Measurements from ENCODE around the gene MED25.

MED25 gene

GRCh38 chr19:49792829-49793560 is 25.1 kb upstream of the MED25 start:
- TF ChIP-seq, protein P1, sequence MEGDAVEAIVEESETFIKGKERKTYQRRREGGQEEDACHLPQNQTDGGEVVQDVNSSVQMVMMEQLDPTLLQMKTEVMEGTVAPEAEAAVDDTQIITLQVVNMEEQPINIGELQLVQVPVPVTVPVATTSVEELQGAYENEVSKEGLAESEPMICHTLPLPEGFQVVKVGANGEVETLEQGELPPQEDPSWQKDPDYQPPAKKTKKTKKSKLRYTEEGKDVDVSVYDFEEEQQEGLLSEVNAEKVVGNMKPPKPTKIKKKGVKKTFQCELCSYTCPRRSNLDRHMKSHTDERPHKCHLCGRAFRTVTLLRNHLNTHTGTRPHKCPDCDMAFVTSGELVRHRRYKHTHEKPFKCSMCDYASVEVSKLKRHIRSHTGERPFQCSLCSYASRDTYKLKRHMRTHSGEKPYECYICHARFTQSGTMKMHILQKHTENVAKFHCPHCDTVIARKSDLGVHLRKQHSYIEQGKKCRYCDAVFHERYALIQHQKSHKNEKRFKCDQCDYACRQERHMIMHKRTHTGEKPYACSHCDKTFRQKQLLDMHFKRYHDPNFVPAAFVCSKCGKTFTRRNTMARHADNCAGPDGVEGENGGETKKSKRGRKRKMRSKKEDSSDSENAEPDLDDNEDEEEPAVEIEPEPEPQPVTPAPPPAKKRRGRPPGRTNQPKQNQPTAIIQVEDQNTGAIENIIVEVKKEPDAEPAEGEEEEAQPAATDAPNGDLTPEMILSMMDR (IDR thresholded peaks at IDR 0.05; ENCODE audit: insufficient read depth, low read length): no peak
- TF ChIP-seq GABPA (IDR thresholded peaks at IDR 0.05; ENCODE audit: low read depth): no peak
- no peak overlapping the region for H3K27ac ChIP-seq (replicated peaks)

GRCh38 chr19:49793561-49793840 is 24.6 kb upstream of the MED25 start:
- TF ChIP-seq GABPA (IDR thresholded peaks at IDR 0.05; ENCODE audit: low read depth) (no peak), POLR2AphosphoS5 (IDR thresholded peaks at IDR 0.05; ENCODE audit: low read depth) (no peak), SPI1 (IDR thresholded peaks at IDR 0.05; ENCODE audit: borderline replicate concordance, low read depth) (no peak)
- TF ChIP-seq, protein P1 (IDR thresholded peaks at IDR 0.05; ENCODE audit: insufficient read depth, low read length): no peak
- Histone ChIP-seq H3K27ac (replicated peaks) (no peak overlapping the region), H3K4me3 (replicated peaks; ENCODE audit: insufficient read depth, low read length) (no peak overlapping the region), H3K27me3 (ENCODE audit: insufficient read depth, poor library complexity, severe bottlenecking) (no peaks in the 10 kb centered on the region)
- no peak for DNase-seq (ENCODE audit: low read depth in 1 of 2, low spot score in 1 of 2)

More at GRCh38 chr19:49792829-49793560, 25.1 kb upstream of the MED25 start:
- no peak overlapping the region for H3K4me3 ChIP-seq (replicated peaks; ENCODE audit: insufficient read depth, low read length)
- H3K27me3 ChIP-seq (ENCODE audit: insufficient read depth, poor library complexity, severe bottlenecking): no peaks in the 10 kb centered on the region
- no peak for DNase-seq (ENCODE audit: low read depth in 1 of 2, low spot score in 1 of 2)

- H3K4me3 ChIP-seq (replicated peaks; ENCODE audit: insufficient read depth, low read length): no peak overlapping the region
- no peak overlapping the region for H3K27ac ChIP-seq (replicated peaks)
- no peak for TF ChIP-seq POLR2AphosphoS5 (IDR thresholded peaks at IDR 0.05; ENCODE audit: low read depth)
- TF ChIP-seq, protein P2, sequence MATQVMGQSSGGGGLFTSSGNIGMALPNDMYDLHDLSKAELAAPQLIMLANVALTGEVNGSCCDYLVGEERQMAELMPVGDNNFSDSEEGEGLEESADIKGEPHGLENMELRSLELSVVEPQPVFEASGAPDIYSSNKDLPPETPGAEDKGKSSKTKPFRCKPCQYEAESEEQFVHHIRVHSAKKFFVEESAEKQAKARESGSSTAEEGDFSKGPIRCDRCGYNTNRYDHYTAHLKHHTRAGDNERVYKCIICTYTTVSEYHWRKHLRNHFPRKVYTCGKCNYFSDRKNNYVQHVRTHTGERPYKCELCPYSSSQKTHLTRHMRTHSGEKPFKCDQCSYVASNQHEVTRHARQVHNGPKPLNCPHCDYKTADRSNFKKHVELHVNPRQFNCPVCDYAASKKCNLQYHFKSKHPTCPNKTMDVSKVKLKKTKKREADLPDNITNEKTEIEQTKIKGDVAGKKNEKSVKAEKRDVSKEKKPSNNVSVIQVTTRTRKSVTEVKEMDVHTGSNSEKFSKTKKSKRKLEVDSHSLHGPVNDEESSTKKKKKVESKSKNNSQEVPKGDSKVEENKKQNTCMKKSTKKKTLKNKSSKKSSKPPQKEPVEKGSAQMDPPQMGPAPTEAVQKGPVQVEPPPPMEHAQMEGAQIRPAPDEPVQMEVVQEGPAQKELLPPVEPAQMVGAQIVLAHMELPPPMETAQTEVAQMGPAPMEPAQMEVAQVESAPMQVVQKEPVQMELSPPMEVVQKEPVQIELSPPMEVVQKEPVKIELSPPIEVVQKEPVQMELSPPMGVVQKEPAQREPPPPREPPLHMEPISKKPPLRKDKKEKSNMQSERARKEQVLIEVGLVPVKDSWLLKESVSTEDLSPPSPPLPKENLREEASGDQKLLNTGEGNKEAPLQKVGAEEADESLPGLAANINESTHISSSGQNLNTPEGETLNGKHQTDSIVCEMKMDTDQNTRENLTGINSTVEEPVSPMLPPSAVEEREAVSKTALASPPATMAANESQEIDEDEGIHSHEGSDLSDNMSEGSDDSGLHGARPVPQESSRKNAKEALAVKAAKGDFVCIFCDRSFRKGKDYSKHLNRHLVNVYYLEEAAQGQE (IDR thresholded peaks at IDR 0.05; ENCODE audit: insufficient replicate concordance, low read depth): no peak
- TF ChIP-seq GABPA (IDR thresholded peaks at IDR 0.05; ENCODE audit: low read depth): no peak
- no peak for TF ChIP-seq SPI1 (IDR thresholded peaks at IDR 0.05; ENCODE audit: borderline replicate concordance, low read depth)
- TF ChIP-seq, protein P1 (IDR thresholded peaks at IDR 0.05; ENCODE audit: insufficient read depth, low read length): no peak
- no peak for DNase-seq (ENCODE audit: low read depth in 1 of 2, low spot score in 1 of 2)
- H3K27me3 ChIP-seq (ENCODE audit: insufficient read depth, poor library complexity, severe bottlenecking): no peaks in the 10 kb centered on the region
Measured at GRCh38 chr19:49795615-49796014, 22.5 kb upstream of the MED25 start.

DNA sequence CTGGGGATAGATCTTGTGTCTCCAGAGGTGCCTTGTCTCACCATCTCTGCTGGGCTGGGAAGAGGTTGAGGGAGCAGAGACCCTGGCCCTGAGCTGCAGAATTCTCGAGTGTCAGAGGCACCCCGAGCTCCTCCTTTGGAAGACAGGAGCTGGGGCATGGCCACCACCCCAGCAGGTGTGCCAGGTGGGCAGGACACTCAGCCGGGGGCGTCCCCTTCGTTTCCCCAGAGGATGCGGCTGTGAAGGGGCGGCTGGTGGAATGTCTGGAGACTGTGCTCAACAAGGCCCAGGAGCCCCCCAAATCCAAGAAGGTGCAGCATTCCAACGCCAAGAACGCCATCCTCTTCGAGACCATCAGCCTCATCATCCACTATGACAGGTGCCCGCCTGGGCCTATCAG is 19.5 kb upstream of the MED25 start:
- DNase-seq (ENCODE audit: low read depth in 1 of 2, low spot score in 1 of 2): no peak
- no peak overlapping the region for H3K4me3 ChIP-seq (replicated peaks; ENCODE audit: insufficient read depth, low read length)
- TF ChIP-seq SPI1 (IDR thresholded peaks at IDR 0.05; ENCODE audit: borderline replicate concordance, low read depth) (no peak), POLR2AphosphoS5 (IDR thresholded peaks at IDR 0.05; ENCODE audit: low read depth) (no peak), GABPA (IDR thresholded peaks at IDR 0.05; ENCODE audit: low read depth) (no peak)
- TF ChIP-seq, protein P2 (IDR thresholded peaks at IDR 0.05; ENCODE audit: insufficient replicate concordance, low read depth): no peak
- TF ChIP-seq, protein P1 (IDR thresholded peaks at IDR 0.05; ENCODE audit: insufficient read depth, low read length): no peak
- H3K27ac ChIP-seq (replicated peaks): no peak overlapping the region
- no peaks in the 10 kb centered on the region for H3K27me3 ChIP-seq (ENCODE audit: insufficient read depth, poor library complexity, severe bottlenecking)
